HFF-Myc (cell line): ENCODE results near the gene FAF2.

Experiments
- DNase-seq: peaks from one replicate; pipeline ENCODE4 v3.0.0-alpha.2; 2011; ENCODE audit warnings: low read depth; ENCODE audit errors: extremely low read depth
- H3K4me3 ChIP-seq: replicated peaks from 2 replicates; pipeline ENCODE4 v1.5.1; 2011; ENCODE audit warnings: low read depth, mild to moderate bottlenecking, control low read depth, low read length
- CTCF ChIP-seq: IDR thresholded peaks from 2 replicates; pipeline ENCODE4 v1.5.1; 2012; ENCODE audit warnings: mild to moderate bottlenecking, low read depth, low read length, control low read depth; ENCODE audit errors: missing control alignments

FAF2 gene

GRCh38 chr5:176536902-176537553 lies 88.8 kb downstream of the FAF2 start, which contains the start of gene RNF44:
Gene RNF44, minus strand, starts transcription at chr5:176537402. Its CDS starts 4,930 bp downstream, at chr5:176532472.
- H3K4me3 ChIP-seq, result peak within 1 kb of the TSS; percentile 95

GRCh38 chr5:176537554-176538229 lies 89.5 kb downstream of the FAF2 start:
- TF ChIP-seq CTCF, result no peak
- H3K4me3 ChIP-seq, result peak overlapping the region; percentile 95

More at GRCh38 chr5:176536902-176537553, 88.8 kb downstream of the FAF2 start, which contains the start of gene RNF44:
- TF ChIP-seq CTCF, result no peak
- peak; percentile 91 for DNase-seq

DNA sequence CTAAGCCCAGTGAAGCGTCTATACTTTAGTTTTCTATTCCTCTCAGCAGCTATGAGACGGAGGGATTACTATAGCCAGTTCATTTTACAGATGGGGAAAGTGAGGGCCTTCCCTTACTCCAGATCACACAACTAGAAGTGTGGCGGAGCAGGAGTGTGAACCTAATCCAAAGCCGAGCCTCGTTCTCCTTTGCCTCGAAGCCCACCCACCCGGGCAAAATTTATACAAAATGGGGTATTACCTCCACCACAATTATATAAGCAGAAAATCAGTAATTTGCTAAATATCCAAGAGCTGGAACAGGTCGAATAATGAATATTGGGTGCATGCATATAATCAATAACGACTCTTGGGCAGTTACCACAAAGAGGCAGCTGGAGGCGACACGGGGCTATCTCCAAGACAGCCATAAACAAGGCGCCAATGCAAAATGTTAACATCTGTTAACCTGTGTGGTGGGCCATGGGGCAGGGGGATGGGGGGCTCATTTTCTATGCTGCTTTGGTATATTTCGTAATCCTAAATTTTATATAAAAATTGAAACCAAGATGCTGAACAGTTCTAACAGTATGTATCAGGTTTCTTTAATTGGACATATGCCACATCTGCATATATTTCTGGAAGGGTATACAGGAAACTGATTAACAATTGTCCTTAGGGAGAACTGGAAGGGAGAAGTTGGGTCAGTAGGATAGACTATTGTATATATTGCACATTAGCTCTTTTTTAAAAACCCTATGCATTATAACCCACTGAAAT lies 90.2 kb downstream of the FAF2 start:
- DNase-seq, result no peak
- TF ChIP-seq CTCF, result no peak
- peak overlapping the region; percentile 95 for H3K4me3 ChIP-seq

More at GRCh38 chr5:176537554-176538229, 89.5 kb downstream of the FAF2 start:
- peak; percentile 98 for DNase-seq

DNA sequence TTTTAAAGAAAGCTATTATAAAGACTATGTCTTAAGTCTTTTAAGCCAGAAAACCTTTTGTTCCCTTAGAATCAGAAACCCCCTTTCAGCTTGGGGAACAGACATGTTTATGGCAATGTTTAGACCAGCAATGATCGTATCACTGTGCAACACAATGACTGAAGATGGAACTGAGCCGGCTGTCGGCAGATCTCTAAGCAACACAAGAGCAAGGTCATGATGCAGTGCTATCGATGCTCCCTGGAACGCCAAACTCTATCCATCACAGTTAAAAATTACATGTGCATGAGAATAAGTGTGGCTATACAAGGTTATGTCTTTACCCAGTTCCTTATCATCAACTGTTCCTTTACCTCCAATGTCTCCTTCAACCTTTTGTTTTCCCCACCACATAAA lies 90.8 kb downstream of the FAF2 start:
- H3K4me3 ChIP-seq, result no peak overlapping the region
- no peak for TF ChIP-seq CTCF
- no peak for DNase-seq

DNA sequence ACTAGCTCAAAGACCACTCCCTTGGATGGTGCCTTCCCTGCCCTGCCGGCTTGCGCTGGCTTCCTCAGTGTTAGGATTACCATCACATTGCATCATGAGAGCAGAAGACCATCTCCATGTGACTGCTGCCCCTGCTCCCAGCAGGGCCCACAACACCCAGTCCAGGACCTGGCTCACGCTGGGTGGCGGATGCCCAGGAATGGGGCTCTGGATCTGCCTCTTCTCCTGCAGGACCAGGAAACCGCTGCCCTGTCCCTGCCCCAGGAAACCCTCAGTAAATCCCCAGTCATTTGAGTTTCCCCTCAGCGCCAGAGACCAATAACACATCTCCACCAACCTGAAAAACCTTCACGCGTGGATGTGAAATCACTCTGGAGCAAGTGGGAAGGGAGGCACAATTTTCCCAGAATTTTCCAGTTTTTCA lies 92.3 kb downstream of the FAF2 start:
- no peak for TF ChIP-seq CTCF
- no peak for DNase-seq

GRCh38 chr5:176540956-176541337 lies 92.8 kb downstream of the FAF2 start:
- H3K4me3 ChIP-seq, result no peak overlapping the region

More for the DNA sequence above, 92.3 kb downstream of the FAF2 start:
- no peak overlapping the region for H3K4me3 ChIP-seq

More at GRCh38 chr5:176540956-176541337, 92.8 kb downstream of the FAF2 start:
- no peak for DNase-seq
- TF ChIP-seq CTCF, result no peak
